Heart right ventricle (tissue), 16 donors: ENCODE measurements around the gene MT1X. TPM values are rescaled to one million over a fixed set of nuclear protein-coding genes. Genes with fewer than 3 reads are reported as not detected.
"Not testable (repeated sequence)": the region's sequence is repeated elsewhere in the genome, so short reads cannot be mapped to it uniquely, and the experiment has no call there.

Experiments used
- ATAC-seq, 8 donors: fragments of 200-7000 bp; cut with Tn5 transposase; one replicate each; pipeline ENCODE4 v1.9.1; 2020; ENCODE audit warnings: mild to moderate bottlenecking in 8 of 8, moderate library complexity in 8 of 8, moderate number of reproducible peaks in 1 of 8
- DNase-seq, 2 donors: peaks; one replicate each; pipeline ENCODE4 v3.0.0-alpha.2; 2020
- H3K27ac ChIP-seq, 10 donors: fragments of 200-600 bp; sonication (generic) in 2 of 10; one replicate each; pipeline versions ENCODE4 v1.5.0 to v1.8.0; 2020 to 2022; ENCODE audit warnings: mild to moderate bottlenecking in 3 of 10
- H3K27me3 ChIP-seq, 7 donors: fragments of 200-600 bp; one replicate each; pipeline ENCODE4 v1.8.0; 2021 to 2022; ENCODE audit warnings: mild to moderate bottlenecking in 2 of 7
- H3K36me3 ChIP-seq, 9 donors: fragments of 200-600 bp; sonication (generic) in 1 of 9; one replicate each; pipeline versions ENCODE4 v1.5.0 to v1.8.0; 2020 to 2022; ENCODE audit warnings: mild to moderate bottlenecking in 2 of 9
- H3K4me1 ChIP-seq, 9 donors: fragments of 200-600 bp; sonication (generic) in 1 of 9; one replicate each; pipeline versions ENCODE4 v1.5.0 to v1.8.0; 2020 to 2022; ENCODE audit warnings: mild to moderate bottlenecking in 4 of 9
- H3K4me3 ChIP-seq, 10 donors: fragments of 200-600 bp; sonication (generic) in 2 of 10; one replicate each; pipeline versions ENCODE4 v1.5.0 to v1.8.0; 2020 to 2022; ENCODE audit warnings: mild to moderate bottlenecking in 7 of 10, moderate library complexity in 2 of 10
- H3K9me3 ChIP-seq, 11 donors: fragments of 200-600 bp in 10 of 11; sonication (generic) in 2 of 11; one replicate each; pipeline versions ENCODE4 v1.5.0 to v1.8.0; 2013 to 2022; ENCODE audit warnings: mild to moderate bottlenecking in 2 of 11, control low read depth in 1 of 11, moderate library complexity in 1 of 11
- WGBS, 2 donors: extraction: QIAGEN DNeasy Blood & Tissue Kit; methylation state at CpG; one replicate each; pipeline ENCODE4 v1.1.7; 2013; ENCODE audit warnings: inconsistent platforms in 1 of 2; 5-methylcytosine and 5-hydroxymethylcytosine counted together
- intact Hi-C, 10 donors: fragments of 100-400 bp; cut with DNase I; formaldehyde crosslinking; loops; one replicate each; pipeline versions ENCODE4 v1.11.1 to v1.14.2; 2022
- polyA plus RNA-seq, 2 donors: library from polyadenylated mRNA; stranded (reverse); fragments of 200-250 nt; gene quantifications; one replicate each; pipeline ENCODE4 v1.2.3, GENCODE V29; 2013
- total RNA-seq, 10 donors: library from RNA; stranded (reverse); fragmentation: NEBNext Ultra II Directional in 3 of 10; extraction: Animal tissue kit (Norgen Biotek cat#: 25700) in 3 of 10; gene quantifications; one replicate each; pipeline versions ENCODE4 v1.2.1 to v1.2.4, GENCODE V29; 2021 to 2023
- TF ChIP-seq, protein P1 (sequence below), 9 donors: fragments of 200-600 bp; sonication (generic) in 2 of 9; IDR thresholded peaks; one replicate each; pipeline versions ENCODE4 v1.5.0 to v1.8.0; 2021 to 2022; ENCODE audit warnings: antibody characterized with exemption in 9 of 9, mild to moderate bottlenecking in 5 of 9, moderate library complexity in 1 of 9
- donor health status: Arrhythmogenic right ventricular cardiomyopathy.
- donor health status: ischemic (EF 13 %, LVEDD 7.1; RV severe dilation, severe dysfunction).
- donor health status: healthy with polysubstance abuse.
- donor health status: DM: no; HTN: yes; CAD: no.
- donor health status: DM: no; HTN: no; CAD: no.
- donor health status: ischemic (EF 25% LVEDD 6.9; RV normal size, moderate dysfunction).
- donor health status: ischemic (EF 25% LVEDD 5.7; RV mildly dilated, moderate dysfunction).
- donor health status: healthy.
- donor health status: DM: yes; HTN: yes; CAD: no.
- donor health status: Ischemic cardiomyopathy.
- donor health status: ischemic (EF 35%, LVEDD 5.7; RV mildly dilated, moderate dysfunction).
- donor health status: nonischemic (EF 11% LVEDD 7.7; RV severe dilation, severe dysfunction).
- donor health status: DM: yes; HTN: yes; CAD: no.
- donor health status: PGD.
- donor health status: ischemic (EF 29% LVEDD 5.4; RV normal size, mild dysfunction).
- donor health status: nonischemic (EF 23%, LVEDD 6.1; RV moderate dilation, normal function).

Gene MT1X
- total and polyA plus RNA-seq, 12 donors, result 15.8 to 616 (median 101) TPM

DNA sequence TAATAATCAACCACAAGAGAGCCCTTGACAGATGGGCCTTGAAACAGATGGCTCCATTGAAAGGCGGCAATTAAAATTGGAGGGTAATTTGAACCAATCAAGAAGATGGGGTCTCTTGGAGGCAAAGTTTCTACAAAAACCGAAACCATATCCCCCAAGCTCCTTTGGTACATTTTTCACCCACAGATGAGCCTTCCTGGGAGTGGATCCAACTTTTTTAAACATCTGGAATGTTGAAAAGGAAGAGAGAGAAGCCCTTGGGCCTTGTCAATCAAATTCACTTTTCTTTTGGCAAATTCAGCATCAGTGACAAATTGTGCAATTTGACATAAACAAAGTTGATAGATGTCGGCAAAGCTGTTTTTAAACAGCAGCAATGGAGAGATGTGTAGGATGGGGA, 34.5 kb downstream of the MT1X start:
- ATAC-seq, result no peak
- Histone ChIP-seq H3K9me3 (no peaks in the 10 kb centered on the region), H3K4me1 (no peaks in the 10 kb centered on the region), H3K27me3 (peaks cover 0 to 3% (median 0%) of the 10 kb centered on the region in 7 donors), H3K27ac (no peak overlapping the region), H3K4me3 (no peak overlapping the region), H3K36me3 (no peaks in the 10 kb centered on the region)
- intact Hi-C loops, result no loop called here
- WGBS, 2 donors, result 82 to 84% methylated on average over 3 of the region's 3 CpGs
- TF ChIP-seq, protein P1, sequence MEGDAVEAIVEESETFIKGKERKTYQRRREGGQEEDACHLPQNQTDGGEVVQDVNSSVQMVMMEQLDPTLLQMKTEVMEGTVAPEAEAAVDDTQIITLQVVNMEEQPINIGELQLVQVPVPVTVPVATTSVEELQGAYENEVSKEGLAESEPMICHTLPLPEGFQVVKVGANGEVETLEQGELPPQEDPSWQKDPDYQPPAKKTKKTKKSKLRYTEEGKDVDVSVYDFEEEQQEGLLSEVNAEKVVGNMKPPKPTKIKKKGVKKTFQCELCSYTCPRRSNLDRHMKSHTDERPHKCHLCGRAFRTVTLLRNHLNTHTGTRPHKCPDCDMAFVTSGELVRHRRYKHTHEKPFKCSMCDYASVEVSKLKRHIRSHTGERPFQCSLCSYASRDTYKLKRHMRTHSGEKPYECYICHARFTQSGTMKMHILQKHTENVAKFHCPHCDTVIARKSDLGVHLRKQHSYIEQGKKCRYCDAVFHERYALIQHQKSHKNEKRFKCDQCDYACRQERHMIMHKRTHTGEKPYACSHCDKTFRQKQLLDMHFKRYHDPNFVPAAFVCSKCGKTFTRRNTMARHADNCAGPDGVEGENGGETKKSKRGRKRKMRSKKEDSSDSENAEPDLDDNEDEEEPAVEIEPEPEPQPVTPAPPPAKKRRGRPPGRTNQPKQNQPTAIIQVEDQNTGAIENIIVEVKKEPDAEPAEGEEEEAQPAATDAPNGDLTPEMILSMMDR (IDR thresholded peaks at IDR 0.05), result no peak
- no peak for DNase-seq

DNA sequence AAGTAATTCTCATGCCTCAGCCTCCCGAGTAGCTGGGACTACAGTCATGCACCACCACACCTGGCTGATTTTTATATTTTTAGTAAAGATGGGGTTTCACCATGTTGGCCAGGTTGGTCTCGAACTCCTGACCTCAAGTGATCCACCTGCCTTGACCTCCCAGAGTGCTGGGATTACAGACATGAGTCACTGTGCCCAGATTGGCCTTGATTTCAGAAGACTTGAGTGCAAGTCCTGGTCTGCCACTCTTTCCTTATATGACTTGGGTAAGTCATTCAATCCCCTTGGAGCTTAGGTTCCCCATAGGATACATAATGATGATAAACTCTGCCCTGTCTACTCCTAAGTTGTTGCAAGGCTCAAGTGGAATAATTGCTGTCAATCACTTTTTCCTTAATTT, 35.3 kb downstream of the MT1X start:
- H3K27ac ChIP-seq, H3K9me3 ChIP-seq, intact Hi-C loops, H3K36me3 ChIP-seq, ATAC-seq, DNase-seq, H3K27me3 ChIP-seq, H3K4me1 ChIP-seq, H3K4me3 ChIP-seq: not testable (repeated sequence)
- WGBS, 2 donors, result 87 to 93% methylated on average over 2 of the region's 2 CpGs

DNA sequence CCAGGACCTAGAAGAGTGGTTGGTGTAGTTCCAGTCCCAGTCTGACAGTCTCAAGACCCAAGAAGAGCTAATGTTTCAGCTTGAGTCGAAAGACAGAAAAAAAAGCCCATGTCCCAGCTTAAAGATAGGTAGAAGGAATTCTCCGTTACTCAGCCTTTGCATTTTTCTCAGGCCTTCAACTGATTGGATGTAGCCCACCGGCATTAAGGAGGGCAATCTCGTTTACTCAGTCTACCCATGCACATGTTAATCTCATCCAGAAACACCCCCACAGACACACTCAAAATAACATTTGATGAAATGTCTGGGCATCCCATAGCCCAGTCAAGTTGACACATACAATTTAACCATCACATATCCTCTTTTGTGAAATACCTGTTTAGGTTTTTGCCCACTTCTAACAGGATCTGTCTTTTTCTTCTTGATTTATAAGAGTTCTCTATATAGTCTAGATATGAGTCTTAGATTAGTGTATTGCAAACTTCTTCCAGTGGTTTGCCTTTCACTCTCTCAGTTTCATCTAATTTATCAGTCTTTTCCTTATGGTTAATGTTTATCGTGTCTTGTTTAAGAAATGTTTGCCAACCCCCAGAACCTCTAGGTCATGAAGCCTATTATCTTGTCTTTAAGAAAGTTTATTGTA, 40.1 kb downstream of the MT1X start:
- intact Hi-C loops, result no loop called here
- no peak for ATAC-seq
- H3K27ac ChIP-seq, result no peak overlapping the region
- H3K9me3 ChIP-seq, result no peaks in the 10 kb centered on the region
- no peak for DNase-seq
- H3K27me3 ChIP-seq, result no peaks in the 10 kb centered on the region
- no peaks in the 10 kb centered on the region for H3K36me3 ChIP-seq
- TF ChIP-seq, protein P1 (IDR thresholded peaks at IDR 0.05), result no peak
- WGBS, 2 donors, result 66 to 72% methylated on average over 5 of the region's 5 CpGs
- H3K4me3 ChIP-seq, result no peak overlapping the region
- H3K4me1 ChIP-seq, result no peaks in the 10 kb centered on the region

DNA sequence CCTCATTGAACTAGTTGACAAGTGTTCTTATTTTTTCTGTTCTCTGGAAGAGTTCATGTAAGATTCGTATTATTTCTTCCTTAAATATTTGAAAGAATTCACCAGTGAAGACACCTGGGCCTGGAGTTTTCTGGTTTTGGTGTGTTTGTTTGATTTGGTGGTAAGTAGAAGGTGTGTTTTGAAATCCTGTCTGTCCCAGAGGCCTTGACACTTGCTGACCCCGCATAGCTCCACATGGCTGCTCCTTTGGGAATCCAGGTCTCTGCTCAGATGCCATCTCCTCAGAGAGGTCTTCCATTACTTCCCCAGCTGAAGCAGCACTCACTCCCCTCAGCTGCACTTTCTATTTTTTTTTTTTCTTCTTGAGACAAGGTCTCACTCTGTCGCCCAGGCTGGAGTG, 41.9 kb downstream of the MT1X start:
- Histone ChIP-seq H3K9me3 (no peaks in the 10 kb centered on the region), H3K27ac (no peak overlapping the region), H3K27me3 (no peaks in the 10 kb centered on the region), H3K4me1 (peaks cover 0 to 10% (median 8%) of the 10 kb centered on the region in 9 donors), H3K36me3 (no peaks in the 10 kb centered on the region), H3K4me3 (no peak overlapping the region)
- ATAC-seq, result no peak
- intact Hi-C loops, result no loop called here
- TF ChIP-seq, protein P1 (IDR thresholded peaks at IDR 0.05), result no peak
- DNase-seq, result no peak
- WGBS, 2 donors, result 87 to 91% methylated on average over 3 of the region's 3 CpGs

DNA sequence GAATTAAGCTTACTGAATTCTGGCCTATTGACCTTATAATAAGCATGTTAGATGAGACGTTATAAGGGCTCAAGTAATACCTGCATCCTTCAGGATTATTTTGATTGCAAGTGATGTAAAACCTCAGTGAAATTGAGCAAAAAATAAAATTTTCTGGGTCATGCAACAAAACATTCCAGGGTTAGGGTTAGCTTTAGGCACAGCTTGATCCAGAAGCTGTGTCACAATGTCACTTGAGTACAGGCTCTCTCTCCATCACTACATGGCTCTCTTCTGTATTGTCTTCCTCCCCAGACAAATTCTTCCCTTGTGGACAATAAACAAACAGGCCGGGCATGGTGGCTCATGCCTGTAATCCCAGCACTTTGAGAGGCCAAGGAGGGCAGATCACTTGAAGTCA, 44.0 kb downstream of the MT1X start:
- no peaks in the 10 kb centered on the region for H3K27me3 ChIP-seq
- no peak overlapping the region for H3K4me3 ChIP-seq
- DNase-seq (no peak), ATAC-seq (no peak)
- H3K36me3 ChIP-seq, result no peaks in the 10 kb centered on the region
- no peak overlapping the region for H3K27ac ChIP-seq
- intact Hi-C loops, result no loop called here
- TF ChIP-seq, protein P1 (IDR thresholded peaks at IDR 0.05), result no peak
- no peaks in the 10 kb centered on the region for H3K9me3 ChIP-seq
- 88 to 89% methylated on average over 2 of the region's 2 CpGs for WGBS, 2 donors
- H3K4me1 ChIP-seq, result peaks cover 3 to 24% (median 18%) of the 10 kb centered on the region in 9 donors
